Transverse colon (tissue), 4 donors: Measurements from ENCODE around the gene RIPPLY2.

Experiments
- EP300 ChIP-seq: sonication (generic); formaldehyde crosslinking; IDR thresholded peaks from one replicate; pipeline ENCODE4 v1.6.1; 2017; ENCODE audit warnings: antibody characterized with exemption, low read depth
- POLR2A ChIP-seq: fragments of 450-650 bp; IDR thresholded peaks from one replicate; pipeline ENCODE4 v1.6.1; 2016; ENCODE audit warnings: antibody characterized with exemption, mild to moderate bottlenecking, moderate library complexity
- POLR2AphosphoS5 ChIP-seq, 3 donors: sonication (generic); formaldehyde crosslinking; IDR thresholded peaks; one replicate each; pipeline ENCODE4 v1.6.1; 2016; ENCODE audit warnings: antibody characterized with exemption in 3 of 3
- TF ChIP-seq, protein P1 (sequence below), 5 experiments: fragments of 200-600 bp in 3 of 5; fragments of 450-650 bp in 2 of 5; sonication (generic) in 3 of 5; IDR thresholded peaks; 1 replicate in 2 of 5; 2 replicates in 3 of 5; pipeline ENCODE4 v1.5.1; 2016 to 2017; ENCODE audit warnings: antibody characterized with exemption in 5 of 5, inconsistent platforms in 3 of 5, mild to moderate bottlenecking in 2 of 5, moderate library complexity in 1 of 5

- TF ChIP-seq, protein P1, sequence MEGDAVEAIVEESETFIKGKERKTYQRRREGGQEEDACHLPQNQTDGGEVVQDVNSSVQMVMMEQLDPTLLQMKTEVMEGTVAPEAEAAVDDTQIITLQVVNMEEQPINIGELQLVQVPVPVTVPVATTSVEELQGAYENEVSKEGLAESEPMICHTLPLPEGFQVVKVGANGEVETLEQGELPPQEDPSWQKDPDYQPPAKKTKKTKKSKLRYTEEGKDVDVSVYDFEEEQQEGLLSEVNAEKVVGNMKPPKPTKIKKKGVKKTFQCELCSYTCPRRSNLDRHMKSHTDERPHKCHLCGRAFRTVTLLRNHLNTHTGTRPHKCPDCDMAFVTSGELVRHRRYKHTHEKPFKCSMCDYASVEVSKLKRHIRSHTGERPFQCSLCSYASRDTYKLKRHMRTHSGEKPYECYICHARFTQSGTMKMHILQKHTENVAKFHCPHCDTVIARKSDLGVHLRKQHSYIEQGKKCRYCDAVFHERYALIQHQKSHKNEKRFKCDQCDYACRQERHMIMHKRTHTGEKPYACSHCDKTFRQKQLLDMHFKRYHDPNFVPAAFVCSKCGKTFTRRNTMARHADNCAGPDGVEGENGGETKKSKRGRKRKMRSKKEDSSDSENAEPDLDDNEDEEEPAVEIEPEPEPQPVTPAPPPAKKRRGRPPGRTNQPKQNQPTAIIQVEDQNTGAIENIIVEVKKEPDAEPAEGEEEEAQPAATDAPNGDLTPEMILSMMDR (IDR thresholded peaks at IDR 0.05), result no peak
- TF ChIP-seq EP300 (no peak), POLR2A (no peak), POLR2AphosphoS5 (IDR thresholded peaks at IDR 0.05) (no peak)
These were observed 38.4 kb downstream of the RIPPLY2 start for GRCh38 chr6:83891586-83891985.
